HepG2 (cell line): ENCODE results near the gene SYCE3. TPM values are rescaled to one million over a fixed set of nuclear protein-coding genes. Genes with fewer than 3 reads are reported as not detected.
A peak's percentile ranks its signal among the peaks of the same experiment; 100 is the strongest.

Source experiments
- CBX2 ChIP-seq, 2 experiments: fragments of 200-600 bp in 1 of 2; sonication (generic); formaldehyde crosslinking in 1 of 2; IDR thresholded peaks; 2 replicates each; pipeline versions ENCODE4 v1.7.0 to v1.8.1; 2018 to 2022; ENCODE audit warnings: low read depth in 2 of 2, low read length in 1 of 2, mild to moderate bottlenecking in 1 of 2, missing genetic modification reagents in 1 of 2
- CCAR2 ChIP-seq: fragments of 200-400 bp; formaldehyde crosslinking; optimal IDR thresholded peaks from 2 replicates; pipeline ENCODE3; 2018; ENCODE audit warnings: low read depth, mild to moderate bottlenecking, low read length, moderate library complexity
- CHD2 ChIP-seq: IDR thresholded peaks from 2 replicates; pipeline ENCODE4 v1.6.1; 2011; ENCODE audit warnings: low read depth, low read length, improper control_type of control experiment
- DR1 ChIP-seq: sonication (generic); formaldehyde crosslinking; IDR thresholded peaks from 2 replicates; pipeline ENCODE4 v1.8.0; 2021; ENCODE audit warnings: mild to moderate bottlenecking, missing genetic modification reagents, inconsistent platforms
- FUBP1 ChIP-seq: sonication (generic); formaldehyde crosslinking; IDR thresholded peaks from 2 replicates; pipeline ENCODE4 v1.5.1; 2020; ENCODE audit warnings: missing genetic modification reagents, mild to moderate bottlenecking, borderline replicate concordance
- GRHL1 ChIP-seq: sonication (generic); formaldehyde crosslinking; conservative IDR thresholded peaks from 2 replicates; pipeline ENCODE4 v1.8.0; 2022; ENCODE audit warnings: missing genetic modification reagents
- HDAC6 ChIP-seq: fragments of 200-600 bp; sonication (generic); IDR thresholded peaks from 2 replicates; pipeline ENCODE4 v1.7.0; 2017; ENCODE audit warnings: mild to moderate bottlenecking, antibody characterized with exemption, low read length, low read depth
- HHEX ChIP-seq: IDR thresholded peaks from 2 replicates; pipeline ENCODE4 v1.6.1; 2016; ENCODE audit warnings: control low read depth
- HMG20A ChIP-seq: IDR thresholded peaks from 2 replicates; pipeline ENCODE4 v1.6.1; 2016; ENCODE audit warnings: borderline replicate concordance
- NFE2L2 ChIP-seq: fragments of 150-350 bp; IDR thresholded peaks from 2 replicates; pipeline ENCODE4 v1.6.1; 2014; ENCODE audit warnings: low read length
- ONECUT2 ChIP-seq: sonication (generic); formaldehyde crosslinking; IDR thresholded peaks from 2 replicates; pipeline ENCODE4 v1.4.0; 2020; ENCODE audit warnings: missing genetic modification reagents
- RAD51 ChIP-seq: fragments of 450-650 bp; IDR thresholded peaks from 2 replicates; pipeline ENCODE4 v1.6.1; 2016; ENCODE audit warnings: borderline replicate concordance
- REL ChIP-seq: sonication (generic); formaldehyde crosslinking; conservative IDR thresholded peaks from 2 replicates; pipeline ENCODE4 v1.8.0; 2022; ENCODE audit warnings: mild to moderate bottlenecking, missing genetic modification reagents, moderate library complexity
- SETDB1 ChIP-seq: sonication (generic); formaldehyde crosslinking; IDR thresholded peaks from 2 replicates; pipeline ENCODE4 v1.5.1; 2020; ENCODE audit warnings: missing genetic modification reagents, mild to moderate bottlenecking, borderline replicate concordance
- ZFX ChIP-seq: sonication (generic); formaldehyde crosslinking; IDR thresholded peaks from 2 replicates; pipeline ENCODE4 v1.4.0; 2020; ENCODE audit warnings: mild to moderate bottlenecking, low read depth, missing genetic modification reagents, moderate library complexity
- ZMYM3 ChIP-seq: sonication (generic); formaldehyde crosslinking; IDR thresholded peaks from 2 replicates; pipeline ENCODE4 v1.5.1; 2020; ENCODE audit warnings: mild to moderate bottlenecking, missing genetic modification reagents
- ZNF24 ChIP-seq: fragments of 450-650 bp; IDR thresholded peaks from 2 replicates; pipeline ENCODE4 v1.6.1; 2017; ENCODE audit warnings: antibody characterized with exemption, mild to moderate bottlenecking
- ZNF281 ChIP-seq: sonication (generic); formaldehyde crosslinking; IDR thresholded peaks from 2 replicates; pipeline ENCODE4 v1.4.0; 2020; ENCODE audit warnings: missing genetic modification reagents, borderline replicate concordance
- ZNF362 ChIP-seq: sonication (generic); formaldehyde crosslinking; IDR thresholded peaks from 2 replicates; pipeline ENCODE4 v1.4.0; 2020; ENCODE audit warnings: missing genetic modification reagents, mild to moderate bottlenecking, borderline replicate concordance
- ZNF382 ChIP-seq: sonication (generic); formaldehyde crosslinking; IDR thresholded peaks from 2 replicates; pipeline ENCODE4 v1.5.0; 2020; ENCODE audit warnings: missing genetic modification reagents, mild to moderate bottlenecking, borderline replicate concordance
- ZNF501 ChIP-seq: sonication (generic); formaldehyde crosslinking; IDR thresholded peaks from 2 replicates; pipeline ENCODE4 v1.5.1; 2020; ENCODE audit warnings: mild to moderate bottlenecking, moderate library complexity, missing genetic modification reagents
- ZNF550 ChIP-seq: sonication (generic); formaldehyde crosslinking; IDR thresholded peaks from 2 replicates; pipeline ENCODE4 v1.4.0; 2020; ENCODE audit warnings: mild to moderate bottlenecking, missing genetic modification reagents, borderline replicate concordance
- ZNF737 ChIP-seq: sonication (generic); formaldehyde crosslinking; IDR thresholded peaks from 2 replicates; pipeline ENCODE4 v1.5.0; 2020; ENCODE audit warnings: missing genetic modification reagents, mild to moderate bottlenecking, borderline replicate concordance
- polyA plus RNA-seq, 8 experiments: library from polyadenylated mRNA; depleted of rRNA in 3 of 8; stranded (reverse) in 7 of 8; unstranded in 1 of 8; fragments of >200 nt; fragmentation: Illumina TruSeq in 4 of 8; extraction: Trizol in 4 of 8; gene quantifications; 2 replicates each; pipeline versions ENCODE4 v1.2.1 to v1.2.3, GENCODE V29; 2011 to 2016; ENCODE audit warnings: low read depth in 4 of 8, missing spikeins in 1 of 8, mixed read lengths in 1 of 8; ENCODE audit not compliant: insufficient read depth in 1 of 8
- total RNA-seq, 5 experiments: library from RNA; depleted of rRNA; stranded (reverse); fragments of >200 nt; fragmentation: Illumina TruSeq; extraction: Trizol; gene quantifications; 2 replicates each; pipeline ENCODE4 v1.2.3, GENCODE V29; 2016; ENCODE audit warnings: low read depth in 1 of 5

Gene SYCE3
- total and polyA plus RNA-seq, 2 of the 13 experiments (the other 11 are each of a cell fraction or from before 2014, with no cell fraction given), result not detected

- TF ChIP-seq CBX2 (IDR thresholded peaks at IDR 0.05; ENCODE audit: low read depth, low read length) (no peak), CBX2 (CRISPR knock-in tag; IDR thresholded peaks at IDR 0.05; ENCODE audit: low read depth) (no peak), REL (CRISPR knock-in tag) (no peak), ZNF501 (CRISPR knock-in tag) (peak; percentile 8; the same call in 1 of the 2 replicates), DR1 (no peak), ZNF362 (no peak), HDAC6 (no peak), RAD51 (no peak), ONECUT2 (CRISPR knock-in tag) (no peak), CHD2 (0 out of 2 replicates have a peak, but pooled peaks have one; percentile 16), ZNF737 (CRISPR knock-in tag) (no peak), ZFX (CRISPR knock-in tag) (peak; percentile 46; the same call in 1 of the 2 replicates), GRHL1 (no peak), CCAR2 (no peak), ZNF281 (CRISPR knock-in tag) (peak; percentile 91), ZNF382 (CRISPR knock-in tag) (no peak), NFE2L2 (no peak), FUBP1 (CRISPR knock-in tag) (no peak), ZMYM3 (CRISPR knock-in tag) (no peak), ZNF550 (CRISPR knock-in tag) (no peak), HHEX (CRISPR knock-in tag) (no peak), ZNF24 (no peak), SETDB1 (CRISPR knock-in tag) (no peak), HMG20A (CRISPR knock-in tag) (no peak)
Observed at GRCh38 chr22:50530877-50531545, 31.7 kb downstream of the SYCE3 start (continued).
